ENCODE data around the gene ASAP2. TPM values are rescaled to one million over a fixed set of nuclear protein-coding genes. Genes with fewer than 3 reads are reported as not detected.

Gene ASAP2
- total and polyA plus RNA-seq, 2 donors (not counting 1 experiment from before 2014, with no cell fraction given), result 0.04 TPM; not detected in 1

- no CpG with 5 or more reads among the region's 1 CpG for WGBS (ENCODE audit: insufficient coverage)
- Histone ChIP-seq H3K4me2 (replicated peaks; ENCODE audit: low read depth, low read length, poor library complexity, severe bottlenecking) (no peak overlapping the region), H3K4me1 (ENCODE audit: control insufficient read depth in 2 of 2, insufficient read depth in 2 of 2, low read length in 2 of 2) (no peaks in the 10 kb centered on the region), H4K20me1 (ENCODE audit: control insufficient read depth, insufficient read depth, low read length, poor library complexity, severe bottlenecking) (no peaks in the 10 kb centered on the region), H3K79me2 (ENCODE audit: control insufficient read depth, insufficient read depth, low read length) (no peaks in the 10 kb centered on the region), H3K9me3 (ENCODE audit: control extremely low read depth in 1 of 3, control insufficient read depth in 2 of 3, insufficient read depth in 1 of 3, low read length in 2 of 3) (no peaks in the 10 kb centered on the region), H3K36me3 (replicated peaks in 1 of 2; ENCODE audit: control extremely low read depth in 1 of 2, control insufficient read depth in 1 of 2, extremely low read depth in 1 of 2, insufficient read depth in 2 of 2, low read length in 1 of 2) (peaks cover 6 to 48% of the 10 kb centered on the region in 2 experiments), H3K27ac (ENCODE audit: low read length in 2 of 2) (no peak overlapping the region), H3K27me3 (replicated peaks in 1 of 4; ENCODE audit: control extremely low read depth in 1 of 4, control insufficient read depth in 3 of 4, insufficient read depth in 4 of 4, low read length in 3 of 4) (no peaks in the 10 kb centered on the region), H3K9ac (ENCODE audit: low read length) (no peak overlapping the region), H3K4me3 (ENCODE audit: control extremely low read depth in 1 of 5, extremely low read depth in 1 of 5, insufficient read depth in 1 of 5, low read depth in 2 of 5, low read length in 4 of 5) (no peak overlapping the region), H2AFZ (ENCODE audit: insufficient read depth, low read depth, low read length, poor library complexity, severe bottlenecking) (no peak overlapping the region)
- CTCF ChIA-PET, result no interaction called here
- Mint-ChIP-seq H3K4me3 (no peak overlapping the region), H3K4me1 (no peaks in the 10 kb centered on the region), H3K9me3 (ENCODE audit: insufficient read depth) (no peaks in the 10 kb centered on the region), H3K27me3 (no peaks in the 10 kb centered on the region), H3K27ac (no peak overlapping the region)
- DNase-seq (no peak), ATAC-seq (ENCODE audit: low read depth) (no peak)
- intact Hi-C loops (cut with micrococcal nuclease), result no loop called here
- POLR2A ChIA-PET, result no interaction called here
- TF ChIP-seq CTCF (IDR thresholded peaks at IDR 0.05), result no peak
- TF ChIP-seq EZH2 (IDR thresholded peaks at IDR 0.05; ENCODE audit: borderline replicate concordance, insufficient read depth, low read depth, low read length, poor library complexity, severe bottlenecking), result no peak
Observed at GRCh38 chr2:9439536-9439935, 232.9 kb downstream of the ASAP2 start.

- no peak overlapping the region for H3K9ac ChIP-seq (ENCODE audit: low read length)
- ATAC-seq (ENCODE audit: low read depth) (no peak), DNase-seq (no peak)
- no CpG with 5 or more reads among the region's 1 CpG for WGBS (ENCODE audit: insufficient coverage)
- no peaks in the 10 kb centered on the region for H3K4me1 Mint-ChIP-seq
- no peak overlapping the region for H3K4me3 ChIP-seq (ENCODE audit: control extremely low read depth in 1 of 5, extremely low read depth in 1 of 5, insufficient read depth in 1 of 5, low read depth in 2 of 5, low read length in 4 of 5)
- H3K9me3 ChIP-seq (ENCODE audit: control extremely low read depth in 1 of 3, control insufficient read depth in 2 of 3, insufficient read depth in 1 of 3, low read length in 2 of 3), result no peaks in the 10 kb centered on the region
- H3K36me3 ChIP-seq (replicated peaks in 1 of 2; ENCODE audit: control extremely low read depth in 1 of 2, control insufficient read depth in 1 of 2, extremely low read depth in 1 of 2, insufficient read depth in 2 of 2, low read length in 1 of 2), result peaks cover 6 to 51% of the 10 kb centered on the region in 2 experiments
- no peak overlapping the region for H3K27ac Mint-ChIP-seq
- no peaks in the 10 kb centered on the region for H3K9me3 Mint-ChIP-seq (ENCODE audit: insufficient read depth)
- intact Hi-C loops (cut with micrococcal nuclease), result no loop called here
- H3K27me3 ChIP-seq (replicated peaks in 1 of 4; ENCODE audit: control extremely low read depth in 1 of 4, control insufficient read depth in 3 of 4, insufficient read depth in 4 of 4, low read length in 3 of 4), result no peaks in the 10 kb centered on the region
- H3K27ac ChIP-seq (ENCODE audit: low read length in 2 of 2), result no peak overlapping the region
- H2AFZ ChIP-seq (ENCODE audit: insufficient read depth, low read depth, low read length, poor library complexity, severe bottlenecking), result no peak overlapping the region
- no peak overlapping the region for H3K4me2 ChIP-seq (replicated peaks; ENCODE audit: low read depth, low read length, poor library complexity, severe bottlenecking)
- no peaks in the 10 kb centered on the region for H3K4me1 ChIP-seq (ENCODE audit: control insufficient read depth in 2 of 2, insufficient read depth in 2 of 2, low read length in 2 of 2)
- no peaks in the 10 kb centered on the region for H3K79me2 ChIP-seq (ENCODE audit: control insufficient read depth, insufficient read depth, low read length)
- no peaks in the 10 kb centered on the region for H3K27me3 Mint-ChIP-seq
- H3K4me3 Mint-ChIP-seq, result no peak overlapping the region
- CTCF ChIA-PET, result no interaction called here
- POLR2A ChIA-PET, result interaction anchor here (0.6 kb wide), 1 partner anchor 11 kb away, joined by 5 read pairs; no protein-coding TSS in a partner anchor
- TF ChIP-seq EZH2 (IDR thresholded peaks at IDR 0.05; ENCODE audit: borderline replicate concordance, insufficient read depth, low read depth, low read length, poor library complexity, severe bottlenecking) (no peak), CTCF (IDR thresholded peaks at IDR 0.05) (no peak)
- H4K20me1 ChIP-seq (ENCODE audit: control insufficient read depth, insufficient read depth, low read length, poor library complexity, severe bottlenecking), result no peaks in the 10 kb centered on the region
Observed at GRCh38 chr2:9440058-9440727, 233.6 kb downstream of the ASAP2 start.
